HG03097 (cell line): Measurements from ENCODE around the gene RIPOR3.
"Not testable (repeated sequence)": the region's sequence is repeated elsewhere in the genome, so short reads cannot be mapped to it uniquely, and the experiment has no call there.

ENCODE experiments used
- ATAC-seq: cut with Tn5 transposase; IDR thresholded peaks from one replicate; pipeline ENCODE4 v1.9.1; 2021; ENCODE audit not compliant: unreplicated experiment, low FRiP score

Gene RIPOR3

GRCh38 chr20:50680105-50680960, 11.0 kb downstream of the RIPOR3 start:
- no peak for ATAC-seq

- ATAC-seq = no peak
Observed at GRCh38 chr20:50679753-50680104, 11.6 kb downstream of the RIPOR3 start.

- ATAC-seq = no peak
Observed at GRCh38 chr20:50678169-50678898, 13.0 kb downstream of the RIPOR3 start.

- ATAC-seq = no peak
Observed at GRCh38 chr20:50676858-50677257, 14.5 kb downstream of the RIPOR3 start.

GRCh38 chr20:50676377-50676731, 15.0 kb downstream of the RIPOR3 start:
- not testable (repeated sequence) for ATAC-seq

- ATAC-seq = no peak
Observed at GRCh38 chr20:50675671-50676376, 15.5 kb downstream of the RIPOR3 start.

GRCh38 chr20:50674138-50674825, 17.1 kb downstream of the RIPOR3 start:
- no peak for ATAC-seq

GRCh38 chr20:50673466-50674137, 17.7 kb downstream of the RIPOR3 start:
- no peak for ATAC-seq

GRCh38 chr20:50673146-50673465, 18.2 kb downstream of the RIPOR3 start:
- no peak for ATAC-seq

GRCh38 chr20:50672400-50673145, 18.8 kb downstream of the RIPOR3 start:
- no peak for ATAC-seq

- no peak for ATAC-seq
Observed at GRCh38 chr20:50671626-50672025, 19.7 kb downstream of the RIPOR3 start.

- not testable (repeated sequence) for ATAC-seq
Observed at GRCh38 chr20:50671010-50671409, 20.3 kb downstream of the RIPOR3 start.

- ATAC-seq = no peak
Observed at GRCh38 chr20:50670126-50670862, 21.0 kb downstream of the RIPOR3 start.

GRCh38 chr20:50668798-50669197, 22.5 kb downstream of the RIPOR3 start:
- ATAC-seq = no peak

- no peak for ATAC-seq
Observed at GRCh38 chr20:50668326-50668725, 23.0 kb downstream of the RIPOR3 start.

- ATAC-seq = no peak
Observed at GRCh38 chr20:50666709-50667298, 24.5 kb downstream of the RIPOR3 start.

GRCh38 chr20:50664254-50664653, 27.1 kb downstream of the RIPOR3 start:
- no peak for ATAC-seq

- no peak for ATAC-seq
Observed at GRCh38 chr20:50663095-50663821, 28.1 kb downstream of the RIPOR3 start.
